Esophagus muscularis mucosa (tissue), 4 donors: Measurements from ENCODE around the gene UBL3.

ENCODE experiments used
- EP300 ChIP-seq: sonication (generic); formaldehyde crosslinking; IDR thresholded peaks from one replicate; pipeline ENCODE4 v1.6.1; 2017; ENCODE audit warnings: antibody characterized with exemption
- POLR2A ChIP-seq: fragments of 450-650 bp; IDR thresholded peaks from one replicate; pipeline ENCODE4 v1.6.1; 2017; ENCODE audit warnings: antibody characterized with exemption, moderate library complexity, mild to moderate bottlenecking, low read depth
- POLR2AphosphoS5 ChIP-seq, 2 donors: sonication (generic); formaldehyde crosslinking; IDR thresholded peaks; one replicate each; pipeline ENCODE4 v1.6.1; 2017; ENCODE audit warnings: antibody characterized with exemption in 2 of 2
- TF ChIP-seq, protein P1 (sequence below), 3 experiments: fragments of 200-600 bp in 2 of 3; fragments of 450-650 bp in 1 of 3; sonication (generic) in 2 of 3; IDR thresholded peaks; one replicate each; pipeline ENCODE4 v1.5.1; 2017 to 2019; ENCODE audit warnings: antibody characterized with exemption in 3 of 3, mild to moderate bottlenecking in 2 of 3, moderate library complexity in 1 of 3

DNA sequence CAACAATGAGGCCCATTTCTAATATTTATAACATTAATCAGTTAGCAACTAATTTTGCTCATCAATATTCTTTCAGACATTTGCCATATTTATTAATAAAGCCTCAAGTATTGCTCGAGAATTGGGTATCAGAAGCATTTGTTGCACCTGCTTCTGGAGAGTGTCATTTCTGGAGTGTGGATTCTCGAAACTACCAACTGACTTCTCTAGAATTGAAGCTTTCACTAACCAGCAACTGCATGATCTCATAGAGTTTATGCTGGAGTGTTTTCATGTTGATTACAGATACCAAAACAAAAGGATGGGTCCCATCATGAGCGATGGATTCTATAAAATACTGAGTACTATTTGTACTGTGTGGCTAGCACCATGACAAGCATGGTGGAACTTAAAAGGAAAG lies 133.9 kb downstream of the UBL3 start:
- TF ChIP-seq, protein P1, sequence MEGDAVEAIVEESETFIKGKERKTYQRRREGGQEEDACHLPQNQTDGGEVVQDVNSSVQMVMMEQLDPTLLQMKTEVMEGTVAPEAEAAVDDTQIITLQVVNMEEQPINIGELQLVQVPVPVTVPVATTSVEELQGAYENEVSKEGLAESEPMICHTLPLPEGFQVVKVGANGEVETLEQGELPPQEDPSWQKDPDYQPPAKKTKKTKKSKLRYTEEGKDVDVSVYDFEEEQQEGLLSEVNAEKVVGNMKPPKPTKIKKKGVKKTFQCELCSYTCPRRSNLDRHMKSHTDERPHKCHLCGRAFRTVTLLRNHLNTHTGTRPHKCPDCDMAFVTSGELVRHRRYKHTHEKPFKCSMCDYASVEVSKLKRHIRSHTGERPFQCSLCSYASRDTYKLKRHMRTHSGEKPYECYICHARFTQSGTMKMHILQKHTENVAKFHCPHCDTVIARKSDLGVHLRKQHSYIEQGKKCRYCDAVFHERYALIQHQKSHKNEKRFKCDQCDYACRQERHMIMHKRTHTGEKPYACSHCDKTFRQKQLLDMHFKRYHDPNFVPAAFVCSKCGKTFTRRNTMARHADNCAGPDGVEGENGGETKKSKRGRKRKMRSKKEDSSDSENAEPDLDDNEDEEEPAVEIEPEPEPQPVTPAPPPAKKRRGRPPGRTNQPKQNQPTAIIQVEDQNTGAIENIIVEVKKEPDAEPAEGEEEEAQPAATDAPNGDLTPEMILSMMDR (IDR thresholded peaks at IDR 0.05) = no peak
- TF ChIP-seq POLR2AphosphoS5 (IDR thresholded peaks at IDR 0.05) (no peak), EP300 (no peak), POLR2A (no peak)
